Stomach smooth muscle (tissue), 2 donors: ENCODE results near the gene CCDC71.

Experiments
- H3K27ac ChIP-seq: one replicate; pipeline ENCODE4 v1.7.0; 2013; ENCODE audit warnings: mild to moderate bottlenecking, low read length, inconsistent platforms
- H3K27me3 ChIP-seq, 2 donors: one replicate each; pipeline ENCODE4 v1.7.0; 2013; ENCODE audit warnings: low read length in 2 of 2; ENCODE audit not compliant: insufficient read depth in 2 of 2, control insufficient read depth in 1 of 2
- H3K36me3 ChIP-seq, 2 donors: one replicate each; pipeline ENCODE4 v1.7.0; 2013; ENCODE audit warnings: low read length in 2 of 2; ENCODE audit not compliant: control insufficient read depth in 2 of 2, insufficient read depth in 2 of 2
- H3K4me1 ChIP-seq: one replicate; pipeline ENCODE4 v1.7.0; 2013; ENCODE audit warnings: low read length; ENCODE audit not compliant: control insufficient read depth, insufficient read depth
- H3K4me3 ChIP-seq, 2 donors: one replicate each; pipeline ENCODE4 v1.7.0; 2013; ENCODE audit warnings: low read length in 2 of 2
- H3K9ac ChIP-seq, 2 donors: one replicate each; pipeline ENCODE4 v1.7.0; 2013; ENCODE audit warnings: low read length in 2 of 2, mild to moderate bottlenecking in 1 of 2
- H3K9me3 ChIP-seq, 2 donors: one replicate each; pipeline ENCODE4 v1.7.0; 2013; ENCODE audit warnings: low read length in 2 of 2; ENCODE audit not compliant: control insufficient read depth in 2 of 2
- donor health status: healthy.
- donor health status: Pancreatic carcinoma.

The CCDC71 gene

DNA sequence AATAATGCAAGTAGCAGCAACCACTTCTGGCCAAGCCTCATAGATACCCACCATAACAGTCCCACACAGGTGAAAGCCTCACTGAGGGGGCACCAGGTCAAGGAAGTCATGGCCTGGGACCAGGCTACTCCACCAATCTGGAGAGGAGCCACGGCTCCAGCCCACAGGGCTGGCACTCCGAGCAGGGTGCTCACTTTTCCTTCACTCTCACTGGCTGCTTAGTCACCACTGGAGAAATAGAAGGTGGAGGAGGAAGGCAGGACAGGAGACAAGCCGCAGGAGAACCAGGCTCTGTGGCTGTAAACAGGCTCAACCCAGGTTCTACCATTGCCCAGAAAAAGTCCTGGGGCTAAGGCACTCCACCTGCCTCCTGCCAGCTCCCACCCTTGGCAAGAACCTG, 46.7 kb downstream of the CCDC71 start:
- Histone ChIP-seq H3K4me1 (peaks cover 22% of the 10 kb centered on the region), H3K27me3 (no peaks in the 10 kb centered on the region), H3K27ac (peak overlapping the region; percentile 97), H3K9me3 (no peaks in the 10 kb centered on the region), H3K4me3 (peak overlapping the region; percentile 92 to 99), H3K36me3 (peaks cover 63 to 67% of the 10 kb centered on the region in 2 donors), H3K9ac (peak overlapping the region; percentile 97 to 99)

- peaks cover 63 to 67% of the 10 kb centered on the region in 2 donors for H3K36me3 ChIP-seq
- H3K27me3 ChIP-seq, result no peaks in the 10 kb centered on the region
- peak overlapping the region; percentile 92 to 99 for H3K4me3 ChIP-seq
- H3K9ac ChIP-seq, result peak overlapping the region; percentile 97 to 99
- peaks cover 22% of the 10 kb centered on the region for H3K4me1 ChIP-seq
- no peaks in the 10 kb centered on the region for H3K9me3 ChIP-seq
- peak overlapping the region; percentile 97 for H3K27ac ChIP-seq
Measured at GRCh38 chr3:49119036-49119435, 47.1 kb downstream of the CCDC71 start.
